ENCODE measurements around the gene LDB1.
A peak's percentile ranks its signal among the peaks of the same experiment; 100 is the strongest.

LDB1 gene, protein sequence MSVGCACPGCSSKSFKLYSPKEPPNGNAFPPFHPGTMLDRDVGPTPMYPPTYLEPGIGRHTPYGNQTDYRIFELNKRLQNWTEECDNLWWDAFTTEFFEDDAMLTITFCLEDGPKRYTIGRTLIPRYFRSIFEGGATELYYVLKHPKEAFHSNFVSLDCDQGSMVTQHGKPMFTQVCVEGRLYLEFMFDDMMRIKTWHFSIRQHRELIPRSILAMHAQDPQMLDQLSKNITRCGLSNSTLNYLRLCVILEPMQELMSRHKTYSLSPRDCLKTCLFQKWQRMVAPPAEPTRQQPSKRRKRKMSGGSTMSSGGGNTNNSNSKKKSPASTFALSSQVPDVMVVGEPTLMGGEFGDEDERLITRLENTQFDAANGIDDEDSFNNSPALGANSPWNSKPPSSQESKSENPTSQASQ

DNA sequence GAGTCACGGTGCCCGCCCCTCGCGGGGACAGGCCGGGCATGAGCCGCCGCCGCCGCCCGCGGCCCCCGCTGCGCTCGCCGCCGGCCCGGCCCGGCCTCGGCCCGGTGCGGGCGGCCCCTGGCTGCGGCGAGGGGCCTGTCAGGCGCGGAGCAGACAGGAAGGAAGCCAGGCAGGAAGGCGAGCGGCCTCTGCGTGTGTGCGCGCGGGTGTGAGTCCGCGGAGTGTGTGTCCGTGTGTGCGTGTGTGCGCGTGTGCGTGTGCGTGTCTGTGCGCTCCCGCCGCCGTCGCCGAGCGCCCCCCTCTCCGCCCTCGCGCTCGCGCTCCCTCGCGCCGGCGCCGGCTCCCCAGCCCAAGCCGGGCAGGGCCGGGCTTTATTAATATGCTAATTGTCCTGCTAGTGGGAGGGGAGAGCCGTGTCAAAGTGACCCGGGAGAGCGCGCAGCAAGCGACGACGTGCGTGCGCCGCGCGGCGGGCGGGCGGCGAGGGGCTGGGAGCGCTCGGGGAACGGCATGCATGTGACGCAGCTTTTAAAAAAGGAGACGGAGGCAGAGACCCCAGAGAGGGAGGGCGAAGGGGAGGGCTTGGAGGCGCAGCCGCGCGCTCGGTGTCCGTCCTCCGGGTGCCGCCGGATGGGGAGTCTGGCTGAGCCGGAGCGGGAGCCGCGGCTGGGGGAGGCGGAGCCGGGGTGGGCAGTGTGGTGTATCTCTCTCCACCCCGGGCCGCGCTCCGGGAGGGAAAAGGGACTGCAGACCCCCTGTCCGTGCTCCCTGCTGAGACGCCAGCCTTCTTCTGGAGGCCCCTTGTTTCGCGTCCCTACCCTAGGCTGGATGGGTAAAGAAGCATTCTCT lies at the start of gene LDB1:
TSS of gene LDB1 (minus strand) at position 227 of the 849 bp plus-strand sequence. CDS start 258 bp downstream, outside the sequence.
- peak; percentile 94 for DNase-seq

DNA sequence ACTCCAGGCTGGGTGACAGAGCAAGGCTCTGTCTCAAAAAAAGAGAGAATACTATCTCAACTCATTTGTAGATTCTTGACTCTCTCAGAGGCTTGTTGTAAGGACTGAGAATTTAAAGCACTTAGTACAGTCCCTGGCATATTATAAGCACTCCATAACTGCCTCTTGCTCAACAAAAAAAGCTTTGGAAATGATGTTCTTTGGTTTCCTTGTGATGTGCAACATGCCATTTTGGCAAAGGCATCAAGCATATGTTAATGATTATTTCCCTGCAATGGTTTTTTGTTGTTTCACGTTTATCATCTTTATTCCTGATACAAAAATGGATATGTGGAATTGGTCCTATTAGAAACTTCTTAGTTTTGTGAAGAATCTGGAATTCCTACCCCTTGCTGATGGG lies 47.7 kb upstream of the LDB1 start:
- DNase-seq: no peak

DNA sequence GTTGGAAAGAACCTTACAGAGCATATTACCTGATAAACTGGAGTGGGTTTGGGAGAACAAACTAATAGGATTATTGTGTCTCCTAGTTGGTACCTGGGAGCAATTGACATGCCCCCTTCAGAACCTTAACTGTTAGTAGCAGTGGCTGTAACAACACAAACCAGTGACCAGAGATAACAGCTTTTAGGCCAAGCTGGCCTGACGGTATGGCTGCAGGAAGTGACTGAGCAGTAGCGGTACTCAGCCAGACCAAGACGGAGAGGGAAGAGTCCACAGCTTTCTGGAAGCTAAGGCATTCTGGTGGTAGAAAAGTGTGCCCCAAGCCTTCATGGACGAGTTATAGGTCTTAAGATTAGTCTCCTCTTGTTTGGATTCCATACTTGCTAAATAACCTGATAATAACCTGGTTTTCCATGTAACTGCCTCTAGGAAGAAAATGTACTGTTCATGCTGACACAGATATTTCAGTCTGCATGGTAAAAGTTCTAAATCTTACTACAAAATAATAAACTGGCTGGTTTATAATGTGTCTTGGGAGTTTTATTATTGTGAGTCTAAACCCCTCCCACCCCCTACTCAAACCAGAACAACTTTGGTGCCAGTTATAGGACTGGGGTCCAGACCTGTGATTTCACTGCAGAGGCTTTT lies 43.3 kb upstream of the LDB1 start:
- no peak for DNase-seq

DNA sequence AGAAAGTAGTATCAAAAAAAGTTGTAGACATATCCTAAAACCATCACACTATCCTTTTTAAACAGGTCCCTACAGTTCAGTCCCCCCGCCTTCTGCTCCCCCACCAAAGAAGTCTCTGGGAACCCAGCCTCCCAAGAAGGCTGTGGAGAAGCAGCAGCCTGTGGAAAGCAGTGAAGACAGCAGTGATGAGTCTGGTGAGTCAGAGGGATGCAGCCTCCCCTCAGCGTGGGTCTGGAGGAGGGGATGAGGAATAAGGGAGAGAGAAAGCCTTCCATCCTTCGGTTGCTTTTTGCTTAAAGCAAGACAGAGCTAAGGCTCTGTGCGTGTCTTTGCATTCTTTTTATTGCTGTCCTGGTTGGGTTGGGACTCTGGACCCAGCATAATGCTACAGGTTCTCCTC lies 39.7 kb upstream of the LDB1 start:
- DNase-seq: no peak

- no peak for DNase-seq
Observed at GRCh38 chr10:102159051-102159597, 39.0 kb upstream of the LDB1 start.

- DNase-seq: no peak
Observed at GRCh38 chr10:102157224-102157623, 37.1 kb upstream of the LDB1 start.

GRCh38 chr10:102154466-102155116 lies 34.4 kb upstream of the LDB1 start:
- DNase-seq: no peak

GRCh38 chr10:102153093-102153620 lies 33.0 kb upstream of the LDB1 start:
- DNase-seq: no peak

GRCh38 chr10:102152545-102152890 lies 32.4 kb upstream of the LDB1 start:
- DNase-seq: no peak

DNA sequence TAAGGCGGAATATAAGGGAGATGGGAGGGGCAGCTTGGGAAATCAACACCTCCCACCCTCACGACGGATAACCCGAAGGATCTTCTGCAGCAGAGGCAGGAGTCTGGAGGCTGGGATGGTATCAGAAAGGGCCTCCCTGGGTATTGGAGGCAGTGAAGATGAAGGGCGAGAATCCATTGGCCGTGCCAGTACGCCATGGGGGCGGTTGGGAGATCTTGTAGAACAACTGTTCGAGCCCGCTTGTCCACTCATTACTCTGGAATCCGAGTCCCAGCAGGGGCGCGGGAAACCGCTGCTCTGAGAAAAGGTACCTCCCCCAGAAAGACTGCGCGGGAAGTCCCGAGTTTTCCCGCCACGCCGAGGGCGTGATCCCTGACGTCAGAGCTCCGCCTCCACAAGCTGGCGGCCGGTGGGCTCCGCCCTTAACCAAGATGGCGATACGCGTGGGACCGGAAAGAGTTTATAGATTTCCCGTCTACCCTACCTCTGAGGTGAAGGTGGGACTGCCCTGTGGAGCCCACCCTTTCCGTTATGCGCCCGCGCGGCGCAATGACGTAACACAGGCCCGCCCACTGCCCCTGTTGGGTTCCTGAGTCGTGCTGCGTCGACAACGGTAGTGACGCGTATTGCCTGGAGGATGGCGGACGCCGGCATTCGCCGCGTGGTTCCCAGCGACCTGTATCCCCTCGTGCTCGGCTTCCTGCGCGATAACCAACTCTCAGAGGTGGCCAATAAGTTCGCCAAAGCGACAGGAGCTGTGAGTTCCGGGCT lies 31.8 kb upstream of the LDB1 start, which contains the start of gene NOLC1:
TSS of gene NOLC1 (plus strand) at position 616 of the 771 bp plus-strand sequence. CDS start at position 638, 22 bp downstream.
- peak; percentile 98 for DNase-seq

DNA sequence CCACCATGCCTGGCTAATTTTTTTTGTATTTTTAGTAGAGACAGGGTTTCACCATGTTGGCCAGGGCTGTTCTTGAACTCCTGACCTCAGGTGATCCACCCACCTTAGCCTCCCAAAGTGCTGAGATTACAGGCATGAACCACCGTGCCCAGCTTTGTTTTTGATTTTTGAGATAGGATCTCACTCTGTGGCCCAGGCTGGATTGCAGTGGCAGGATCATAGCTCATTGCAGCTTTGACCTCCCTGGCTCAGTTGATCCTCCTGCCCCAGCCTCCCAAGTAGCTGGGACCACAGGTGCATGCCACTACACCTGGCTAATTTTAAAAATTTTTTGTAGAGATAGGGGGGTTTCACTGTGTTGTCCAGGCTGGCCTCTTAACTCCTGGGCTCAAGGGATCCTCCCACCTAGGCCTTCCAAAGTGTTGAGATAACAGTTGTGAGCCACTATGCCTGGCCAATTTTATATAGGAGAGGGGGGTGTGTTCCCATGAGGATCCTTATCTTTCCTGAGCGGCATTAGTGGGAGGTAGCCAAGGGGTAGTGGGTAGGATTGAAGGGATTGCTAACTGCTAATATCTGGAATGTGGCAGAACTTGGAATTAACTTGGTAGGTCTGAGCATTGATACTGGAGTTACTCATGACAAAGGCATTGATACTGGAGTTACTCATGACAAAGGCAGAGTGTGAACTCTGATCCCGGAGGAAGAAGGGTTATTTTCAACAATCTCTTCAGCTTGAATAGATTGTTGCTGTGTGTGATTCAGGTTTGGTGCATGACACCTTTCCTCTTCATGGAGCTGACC lies 31.0 kb upstream of the LDB1 start:
- DNase-seq: no peak

GRCh38 chr10:102148275-102148674 lies 28.1 kb upstream of the LDB1 start:
- no peak for DNase-seq

GRCh38 chr10:102147561-102147960 lies 27.4 kb upstream of the LDB1 start:
- no peak for DNase-seq

GRCh38 chr10:102146971-102147428 lies 26.8 kb upstream of the LDB1 start:
- DNase-seq: no peak

- DNase-seq: no peak
Observed at GRCh38 chr10:102141583-102142107, 21.5 kb upstream of the LDB1 start.

DNA sequence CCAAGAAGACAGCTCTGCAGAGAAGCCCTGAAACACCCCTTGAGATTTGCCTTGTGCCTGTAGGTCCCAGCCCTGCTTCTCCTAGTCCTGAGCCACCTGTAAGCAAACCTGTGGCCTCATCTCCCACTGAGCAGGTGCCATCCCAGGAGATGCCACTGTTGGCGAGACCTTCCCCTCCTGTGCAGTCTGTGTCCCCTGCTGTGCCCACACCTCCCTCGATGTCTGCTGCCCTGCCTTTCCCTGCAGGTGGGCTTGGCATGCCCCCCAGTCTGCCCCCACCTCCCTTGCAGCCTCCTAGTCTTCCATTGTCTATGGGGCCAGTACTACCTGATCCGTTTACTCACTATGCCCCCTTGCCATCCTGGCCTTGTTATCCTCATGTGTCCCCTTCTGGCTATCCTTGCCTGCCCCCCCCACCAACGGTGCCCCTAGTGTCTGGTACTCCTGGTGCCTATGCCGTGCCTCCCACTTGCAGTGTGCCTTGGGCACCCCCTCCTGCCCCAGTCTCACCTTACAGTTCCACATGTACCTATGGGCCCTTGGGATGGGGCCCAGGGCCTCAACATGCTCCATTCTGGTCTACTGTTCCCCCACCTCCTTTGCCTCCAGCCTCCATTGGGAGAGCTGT lies 20.9 kb upstream of the LDB1 start:
- DNase-seq: no peak

GRCh38 chr10:102140218-102140617 lies 20.1 kb upstream of the LDB1 start:
- no peak for DNase-seq

GRCh38 chr10:102139281-102140110 lies 19.3 kb upstream of the LDB1 start:
- no peak for DNase-seq

All from retina (tissue), 1 donor.